ENCODE data around the gene SENP3. TPM values are rescaled to one million over a fixed set of nuclear protein-coding genes. Genes with fewer than 3 reads are reported as not detected.

Gene SENP3
- total RNA-seq, 1 experiment from 2014 or later = 52.0 TPM

DNA sequence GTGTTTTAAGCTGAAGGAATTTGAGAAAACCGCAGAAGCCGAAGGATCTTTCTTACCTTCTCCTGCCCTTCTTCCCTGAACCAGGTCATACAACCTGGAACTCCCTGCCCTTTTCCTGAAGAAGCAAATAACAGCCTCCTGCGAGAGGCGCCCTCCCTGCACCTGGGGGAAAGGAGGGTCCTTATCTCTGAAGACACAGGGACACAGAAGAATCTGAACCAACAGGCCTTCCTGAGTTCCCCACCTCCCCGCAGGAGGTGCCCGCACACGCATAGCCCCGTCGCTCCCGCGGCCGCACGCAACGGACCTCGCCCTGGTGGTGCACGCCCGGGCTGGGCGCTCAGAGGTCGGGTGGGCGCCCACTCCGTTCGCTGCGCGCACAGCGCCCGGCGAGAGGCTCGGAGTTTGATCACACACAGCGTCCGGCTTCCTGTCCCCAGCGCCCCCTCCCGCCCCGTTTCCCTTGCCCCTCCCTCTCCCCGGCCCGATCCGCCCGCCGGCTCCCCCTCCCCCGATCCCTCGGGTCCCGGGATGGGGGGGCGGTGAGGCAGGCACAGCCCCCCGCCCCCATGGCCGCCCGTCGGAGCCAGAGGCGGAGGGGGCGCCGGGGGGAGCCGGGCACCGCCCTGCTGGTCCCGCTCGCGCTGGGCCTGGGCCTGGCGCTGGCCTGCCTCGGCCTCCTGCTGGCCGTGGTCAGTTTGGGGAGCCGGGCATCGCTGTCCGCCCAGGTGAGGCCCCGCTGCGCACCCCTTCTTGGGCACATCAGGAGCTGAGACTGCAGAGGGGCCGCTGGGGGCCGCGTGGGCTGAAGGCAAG, 12.9 kb upstream of the SENP3 start, which contains the start of gene TNFSF12:
Gene TNFSF12, plus strand, starts transcription at position 474 of the 816 bp plus-strand sequence. Its CDS starts 96 bp downstream, at position 570.
- intact Hi-C loops (cut with micrococcal nuclease; ENCODE audit: unreplicated experiment) = no loop called here
- no peak within 1 kb of the TSS for H3K27ac Mint-ChIP-seq (ENCODE audit: unreplicated experiment)
- BruUV-seq (replicated peaks) = no TSS peak
- H3K27me3 Mint-ChIP-seq (ENCODE audit: unreplicated experiment) = no peaks in the 10 kb centered on the region
- H3K4me3 Mint-ChIP-seq (ENCODE audit: low read depth, unreplicated experiment) = peak within 1 kb of the TSS; percentile 71
- peak; percentile 16 for DNase-seq
- H3K4me1 Mint-ChIP-seq (ENCODE audit: low read depth, unreplicated experiment) = peaks cover 16% of the 10 kb centered on the region
- H3K9me3 Mint-ChIP-seq (ENCODE audit: low read depth, unreplicated experiment) = no peaks in the 10 kb centered on the region
- CTCF ChIA-PET = interaction anchor here (1.5 kb wide), 1 partner anchor 9 kb away, joined by 4 read pairs; no protein-coding TSS in a partner anchor
- TF ChIP-seq, protein P1, sequence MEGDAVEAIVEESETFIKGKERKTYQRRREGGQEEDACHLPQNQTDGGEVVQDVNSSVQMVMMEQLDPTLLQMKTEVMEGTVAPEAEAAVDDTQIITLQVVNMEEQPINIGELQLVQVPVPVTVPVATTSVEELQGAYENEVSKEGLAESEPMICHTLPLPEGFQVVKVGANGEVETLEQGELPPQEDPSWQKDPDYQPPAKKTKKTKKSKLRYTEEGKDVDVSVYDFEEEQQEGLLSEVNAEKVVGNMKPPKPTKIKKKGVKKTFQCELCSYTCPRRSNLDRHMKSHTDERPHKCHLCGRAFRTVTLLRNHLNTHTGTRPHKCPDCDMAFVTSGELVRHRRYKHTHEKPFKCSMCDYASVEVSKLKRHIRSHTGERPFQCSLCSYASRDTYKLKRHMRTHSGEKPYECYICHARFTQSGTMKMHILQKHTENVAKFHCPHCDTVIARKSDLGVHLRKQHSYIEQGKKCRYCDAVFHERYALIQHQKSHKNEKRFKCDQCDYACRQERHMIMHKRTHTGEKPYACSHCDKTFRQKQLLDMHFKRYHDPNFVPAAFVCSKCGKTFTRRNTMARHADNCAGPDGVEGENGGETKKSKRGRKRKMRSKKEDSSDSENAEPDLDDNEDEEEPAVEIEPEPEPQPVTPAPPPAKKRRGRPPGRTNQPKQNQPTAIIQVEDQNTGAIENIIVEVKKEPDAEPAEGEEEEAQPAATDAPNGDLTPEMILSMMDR (IDR thresholded peaks at IDR 0.05; ENCODE audit: unreplicated experiment) = peak; percentile 23
- peaks cover 6% of the 10 kb centered on the region for H3K36me3 Mint-ChIP-seq (ENCODE audit: insufficient read depth, unreplicated experiment)

DNA sequence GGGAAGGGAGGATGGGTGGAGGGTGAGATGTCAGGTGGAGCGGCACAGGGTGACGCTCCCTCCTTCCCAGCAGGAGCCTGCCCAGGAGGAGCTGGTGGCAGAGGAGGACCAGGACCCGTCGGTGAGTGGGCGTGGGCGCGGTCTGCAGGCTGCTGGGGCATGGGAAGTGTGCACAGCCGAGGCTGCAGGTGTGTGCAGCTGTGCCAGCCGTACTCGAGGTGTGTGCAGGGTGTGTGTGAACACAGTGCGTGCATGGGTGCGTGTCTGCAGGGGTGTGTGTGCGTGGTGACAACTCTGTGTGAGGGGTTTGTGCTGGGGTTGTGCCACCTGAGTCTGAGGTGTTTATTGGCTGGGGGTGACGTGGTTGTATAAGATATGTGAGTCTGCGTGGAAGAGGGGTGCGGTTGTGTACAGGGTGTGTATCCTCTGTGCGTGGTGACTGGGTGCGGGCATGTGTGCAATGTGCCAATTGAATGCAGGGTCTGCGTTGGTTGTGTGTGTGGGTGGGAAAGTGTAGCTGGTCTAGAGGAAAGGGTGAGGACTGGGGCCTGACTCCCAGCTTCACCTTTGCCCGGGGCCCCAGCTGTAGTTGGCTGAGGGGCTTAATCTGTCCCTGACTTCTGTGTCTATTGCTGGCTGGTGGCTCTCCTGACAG, 12.2 kb upstream of the SENP3 start:
- Mint-ChIP-seq H3K27me3 (ENCODE audit: unreplicated experiment) (no peaks in the 10 kb centered on the region), H3K9me3 (ENCODE audit: low read depth, unreplicated experiment) (no peaks in the 10 kb centered on the region), H3K36me3 (ENCODE audit: insufficient read depth, unreplicated experiment) (peaks cover 6% of the 10 kb centered on the region), H3K4me3 (ENCODE audit: low read depth, unreplicated experiment) (peak overlapping the region; percentile 71), H3K27ac (ENCODE audit: unreplicated experiment) (no peak overlapping the region), H3K4me1 (ENCODE audit: low read depth, unreplicated experiment) (peaks cover 16% of the 10 kb centered on the region)
- DNase-seq = no peak
- TF ChIP-seq, protein P1 (IDR thresholded peaks at IDR 0.05; ENCODE audit: unreplicated experiment) = no peak
- no TSS peak for BruUV-seq (replicated peaks)
- CTCF ChIA-PET = interaction anchor here (1.5 kb wide), 1 partner anchor 8 kb away, joined by 4 read pairs; no protein-coding TSS in a partner anchor
- intact Hi-C loops (cut with micrococcal nuclease; ENCODE audit: unreplicated experiment) = no loop called here

DNA sequence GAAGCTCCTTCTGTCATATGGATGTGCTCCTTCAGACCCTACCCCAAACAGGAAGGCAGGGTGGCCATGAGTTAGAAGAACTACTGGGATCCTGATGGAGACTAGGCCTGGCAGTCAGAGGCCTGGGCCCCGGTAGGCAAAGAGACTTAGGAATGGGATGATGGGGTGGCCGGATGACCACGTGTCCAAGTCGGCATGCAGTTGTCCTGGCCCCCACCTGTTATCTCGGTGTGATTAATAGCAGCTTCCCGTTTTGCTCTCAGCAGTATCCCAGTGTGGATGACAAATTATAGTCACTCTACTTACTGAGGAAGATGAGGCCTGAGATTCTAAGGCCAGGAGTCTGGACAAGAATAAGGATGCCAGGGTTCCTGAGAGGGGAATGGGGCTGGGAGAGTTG, 11.4 kb upstream of the SENP3 start:
- no peaks in the 10 kb centered on the region for H3K9me3 Mint-ChIP-seq (ENCODE audit: low read depth, unreplicated experiment)
- H3K4me3 Mint-ChIP-seq (ENCODE audit: low read depth, unreplicated experiment) = no peak overlapping the region
- intact Hi-C loops (cut with micrococcal nuclease; ENCODE audit: unreplicated experiment) = no loop called here
- no TSS peak for BruUV-seq (replicated peaks)
- H3K27ac Mint-ChIP-seq (ENCODE audit: unreplicated experiment) = no peak overlapping the region
- H3K36me3 Mint-ChIP-seq (ENCODE audit: insufficient read depth, unreplicated experiment) = peaks cover 6% of the 10 kb centered on the region
- CTCF ChIA-PET = no interaction called here
- peaks cover 19% of the 10 kb centered on the region for H3K4me1 Mint-ChIP-seq (ENCODE audit: low read depth, unreplicated experiment)
- no peaks in the 10 kb centered on the region for H3K27me3 Mint-ChIP-seq (ENCODE audit: unreplicated experiment)
- no peak for DNase-seq
- TF ChIP-seq, protein P1 (IDR thresholded peaks at IDR 0.05; ENCODE audit: unreplicated experiment) = no peak

DNA sequence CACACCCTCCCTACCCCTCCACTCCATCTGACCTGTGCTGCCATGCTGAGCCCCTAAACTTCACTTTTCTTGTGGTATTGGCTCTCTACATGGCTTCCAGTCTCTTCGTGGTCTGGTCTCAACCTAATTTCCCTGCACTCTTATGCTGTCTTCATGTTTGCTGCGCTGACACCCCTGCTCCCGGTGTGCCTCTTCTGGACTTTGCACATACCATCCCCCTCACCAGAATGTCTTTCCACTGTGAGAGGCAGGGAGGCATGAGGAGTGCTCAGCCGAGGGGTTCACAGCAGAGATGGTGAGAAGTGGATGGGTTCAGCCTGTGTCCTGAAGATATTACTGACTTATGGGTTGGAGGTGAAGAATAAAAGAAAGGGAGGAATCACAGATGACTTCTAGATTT, 10.3 kb upstream of the SENP3 start:
- Mint-ChIP-seq H3K4me3 (ENCODE audit: low read depth, unreplicated experiment) (no peak overlapping the region), H3K36me3 (ENCODE audit: insufficient read depth, unreplicated experiment) (peaks cover 6% of the 10 kb centered on the region), H3K4me1 (ENCODE audit: low read depth, unreplicated experiment) (peaks cover 24% of the 10 kb centered on the region), H3K27me3 (ENCODE audit: unreplicated experiment) (no peaks in the 10 kb centered on the region), H3K27ac (ENCODE audit: unreplicated experiment) (no peak overlapping the region), H3K9me3 (ENCODE audit: low read depth, unreplicated experiment) (no peaks in the 10 kb centered on the region)
- intact Hi-C loops (cut with micrococcal nuclease; ENCODE audit: unreplicated experiment) = no loop called here
- TF ChIP-seq, protein P1 (IDR thresholded peaks at IDR 0.05; ENCODE audit: unreplicated experiment) = no peak
- CTCF ChIA-PET = no interaction called here
- DNase-seq = no peak
- BruUV-seq (replicated peaks) = no TSS peak
